Raji (cell line): ENCODE data around the gene TFB1M.

ENCODE experiments used
- POLR2A ChIP-seq: IDR thresholded peaks from 2 replicates; pipeline ENCODE4 v1.6.1; 2011; ENCODE audit warnings: low read depth, low read length, control low read depth; ENCODE audit not compliant: insufficient read depth

The TFB1M gene

GRCh38 chr6:155241966-155242365 is 72.3 kb downstream of the TFB1M start:
- no peak for TF ChIP-seq POLR2A

DNA sequence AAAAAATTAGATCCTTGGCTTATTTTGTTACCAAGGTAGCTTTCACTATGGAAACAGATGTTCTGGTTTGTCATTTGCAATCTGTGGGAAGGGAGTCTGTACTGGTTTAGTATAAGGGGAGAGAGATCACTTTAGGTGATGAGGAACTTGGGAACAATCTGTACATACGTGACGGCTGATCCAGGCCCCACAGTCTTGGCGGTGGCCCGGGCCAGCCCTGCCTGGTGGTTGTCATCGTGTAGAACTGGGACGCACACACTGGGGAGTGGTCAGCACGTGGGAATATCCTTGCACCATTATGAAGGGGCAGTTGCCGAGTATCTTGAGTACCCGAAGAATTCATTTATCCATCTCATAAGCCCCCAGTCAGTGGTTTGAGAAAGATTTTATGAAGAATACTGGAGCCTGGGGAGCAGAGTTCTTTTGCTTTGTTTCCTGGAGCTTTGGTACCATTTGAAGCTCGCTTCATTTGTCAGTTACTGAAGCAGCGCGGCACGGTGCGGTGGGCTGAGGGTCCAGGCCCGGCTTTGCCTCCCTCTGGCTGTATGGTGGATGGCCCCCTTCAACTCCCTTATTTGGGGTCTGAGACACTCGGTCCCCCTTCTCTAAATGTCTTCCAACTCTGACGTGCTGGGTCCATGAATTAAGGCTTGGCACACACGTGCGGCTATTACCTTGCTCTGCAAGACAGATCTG is 73.2 kb downstream of the TFB1M start:
- no peak for TF ChIP-seq POLR2A

DNA sequence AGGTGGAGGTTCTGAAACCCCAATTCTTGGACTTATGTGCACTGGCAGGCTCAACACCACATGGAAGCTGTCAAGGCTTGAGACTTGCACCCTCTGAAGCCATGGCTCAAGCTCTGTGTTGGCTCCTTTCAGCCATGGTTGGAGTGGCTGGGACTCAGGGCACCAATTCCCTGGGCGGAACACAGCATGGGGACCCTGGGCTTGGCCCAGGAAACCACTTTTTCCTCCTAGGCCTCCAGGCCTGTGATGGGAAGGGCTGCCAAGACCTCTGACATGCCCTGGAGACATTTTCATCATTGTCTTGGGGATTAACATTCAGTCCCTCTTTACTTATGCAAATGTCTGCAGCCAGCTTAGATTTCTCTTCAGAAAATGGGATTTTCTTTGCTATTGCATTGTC is 76.7 kb downstream of the TFB1M start:
- no peak for TF ChIP-seq POLR2A

- no peak for TF ChIP-seq POLR2A
Observed at GRCh38 chr6:155235087-155235486, 79.2 kb downstream of the TFB1M start.

GRCh38 chr6:155234687-155235086 is 79.6 kb downstream of the TFB1M start:
- no peak for TF ChIP-seq POLR2A

- no peak for TF ChIP-seq POLR2A
Observed at GRCh38 chr6:155234167-155234566, 80.1 kb downstream of the TFB1M start.

DNA sequence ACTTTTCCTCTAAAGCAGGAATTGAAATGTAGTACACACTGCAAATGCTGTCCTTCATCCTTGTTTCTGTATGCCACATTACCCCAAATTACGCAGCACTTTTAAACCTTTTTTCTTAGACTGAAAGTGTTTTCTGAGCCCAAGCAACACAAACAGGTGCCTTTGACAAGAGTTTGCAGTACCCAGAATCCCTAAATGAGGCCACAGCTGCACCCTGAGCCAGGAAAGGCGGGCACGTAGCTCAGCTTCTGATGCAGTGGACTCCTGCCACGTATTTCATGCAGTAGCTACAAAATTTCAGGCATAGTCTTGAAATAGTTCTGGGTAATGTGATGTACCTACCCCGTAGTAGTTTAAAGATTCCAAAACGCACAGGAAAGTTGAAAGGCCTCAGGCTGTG is 81.4 kb downstream of the TFB1M start:
- TF ChIP-seq POLR2A = no peak

- TF ChIP-seq POLR2A = no peak
Observed at GRCh38 chr6:155228546-155229166, 85.6 kb downstream of the TFB1M start.

- no peak for TF ChIP-seq POLR2A
Observed at GRCh38 chr6:155227046-155227445, 87.2 kb downstream of the TFB1M start.

DNA sequence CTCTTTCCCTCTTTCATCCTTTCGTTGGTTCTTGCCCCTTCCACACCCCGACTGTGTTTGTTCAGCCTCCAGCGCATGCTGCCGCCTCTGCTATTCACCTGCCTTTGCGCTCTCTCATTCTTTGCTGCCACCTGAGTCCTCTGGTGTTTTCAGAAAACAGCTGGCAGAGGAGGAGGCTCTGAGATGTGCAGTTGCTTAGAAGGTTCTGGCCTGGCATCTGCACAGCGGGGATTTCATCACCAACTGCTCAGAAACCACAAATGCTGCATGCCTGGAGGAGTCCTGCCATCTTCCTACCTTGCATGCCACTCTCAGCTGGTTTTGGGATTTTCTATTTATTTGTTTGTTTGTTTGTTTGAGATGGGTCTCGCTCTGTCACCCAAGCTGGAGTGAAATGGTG is 89.7 kb downstream of the TFB1M start:
- TF ChIP-seq POLR2A = no peak

GRCh38 chr6:155223646-155224451 is 90.4 kb downstream of the TFB1M start:
- no peak for TF ChIP-seq POLR2A

GRCh38 chr6:155222506-155222905 is 91.8 kb downstream of the TFB1M start:
- TF ChIP-seq POLR2A = no peak

- no peak for TF ChIP-seq POLR2A
Observed at GRCh38 chr6:155221086-155221485, 93.2 kb downstream of the TFB1M start.

DNA sequence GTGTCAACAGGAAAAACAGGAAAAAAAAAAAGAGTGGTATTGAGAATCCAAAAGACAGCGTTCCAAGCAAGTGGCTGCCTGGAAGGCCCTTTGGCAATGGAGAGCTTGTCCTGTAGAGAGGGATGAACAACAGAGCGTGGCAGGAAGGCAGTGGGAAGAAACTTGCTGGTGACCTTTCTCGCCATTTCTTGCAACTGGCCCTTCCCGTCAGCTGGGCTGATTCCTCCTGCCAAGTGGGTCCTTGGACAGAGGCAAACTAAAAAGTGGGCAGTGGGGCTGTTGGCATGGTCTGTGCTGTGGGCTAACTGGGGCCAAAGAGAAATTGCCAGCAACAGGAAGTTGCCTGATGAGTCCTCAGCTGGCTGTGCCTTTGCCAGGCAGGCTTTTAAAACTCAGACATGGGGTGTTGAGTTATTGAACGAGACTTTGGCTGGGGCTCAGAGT is 94.4 kb downstream of the TFB1M start:
- TF ChIP-seq POLR2A = no peak

DNA sequence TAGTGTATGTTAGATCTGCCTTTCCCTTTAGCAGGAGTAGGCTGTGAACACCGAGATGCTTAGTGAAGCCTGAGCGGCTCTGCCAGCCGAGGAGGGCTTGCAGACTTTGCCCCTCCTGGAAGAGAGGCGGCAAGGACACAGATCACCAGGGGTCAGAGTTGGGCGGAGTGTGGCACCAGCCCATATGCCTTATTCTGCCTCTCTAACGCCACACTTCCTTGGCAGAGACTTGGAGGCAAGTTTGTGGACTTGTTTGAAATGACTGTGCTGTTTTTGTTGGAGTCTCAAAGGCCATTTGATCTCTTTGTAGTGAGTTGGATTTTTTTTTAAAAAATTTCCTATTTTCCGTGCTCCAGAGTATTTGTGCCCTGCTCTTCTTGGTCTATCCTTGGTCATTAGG is 95.0 kb downstream of the TFB1M start:
- no peak for TF ChIP-seq POLR2A
